ENCODE data around the gene EN2.

Gene EN2

DNA sequence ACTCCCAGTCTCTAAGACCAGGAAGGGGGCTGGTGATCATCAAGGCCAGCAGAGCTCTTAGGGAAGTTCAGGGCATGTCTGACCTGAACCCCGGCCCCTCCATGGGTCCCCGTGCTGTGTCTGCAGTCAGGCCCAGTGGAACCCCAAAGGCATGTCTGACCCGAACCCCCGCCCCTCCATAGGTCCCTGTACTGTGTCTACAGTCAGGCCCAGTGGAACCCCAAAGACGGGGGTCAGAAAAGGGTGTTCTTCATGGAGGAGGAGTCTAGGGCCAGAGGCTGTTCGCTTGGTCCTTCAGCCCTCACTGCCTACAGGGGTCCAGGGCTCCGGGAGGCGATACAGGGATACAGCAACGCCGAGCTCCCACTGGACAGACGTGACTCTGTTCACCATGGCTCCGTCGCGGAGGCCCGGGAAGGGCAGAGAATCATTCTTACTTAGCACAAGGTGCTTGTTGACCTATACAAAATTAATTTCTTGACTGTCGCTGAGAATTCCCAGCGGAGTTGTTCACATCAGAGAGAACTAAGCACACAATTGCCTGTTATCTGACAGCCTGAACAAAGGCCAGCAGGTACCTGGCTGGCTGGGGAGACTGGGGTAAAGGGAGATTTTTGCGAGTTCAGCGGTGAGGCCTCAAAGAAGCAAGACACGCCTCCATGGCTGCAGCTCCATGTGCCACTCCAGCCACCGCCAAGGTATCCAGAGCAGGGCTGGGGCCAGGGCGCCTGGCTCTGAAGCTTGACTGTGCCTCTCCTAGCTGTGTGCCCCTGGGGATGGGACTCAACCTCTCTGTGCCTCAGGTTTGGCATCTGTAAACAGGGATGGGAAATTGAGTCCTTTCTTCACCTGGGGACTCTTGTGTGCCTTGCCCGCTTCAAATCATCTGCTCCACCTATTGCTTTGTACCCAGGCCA is 26.8 kb downstream of the EN2 start:
- DNase-seq (ENCODE audit: low read depth in 2 of 2, low spot score in 1 of 2), result no peak

DNA sequence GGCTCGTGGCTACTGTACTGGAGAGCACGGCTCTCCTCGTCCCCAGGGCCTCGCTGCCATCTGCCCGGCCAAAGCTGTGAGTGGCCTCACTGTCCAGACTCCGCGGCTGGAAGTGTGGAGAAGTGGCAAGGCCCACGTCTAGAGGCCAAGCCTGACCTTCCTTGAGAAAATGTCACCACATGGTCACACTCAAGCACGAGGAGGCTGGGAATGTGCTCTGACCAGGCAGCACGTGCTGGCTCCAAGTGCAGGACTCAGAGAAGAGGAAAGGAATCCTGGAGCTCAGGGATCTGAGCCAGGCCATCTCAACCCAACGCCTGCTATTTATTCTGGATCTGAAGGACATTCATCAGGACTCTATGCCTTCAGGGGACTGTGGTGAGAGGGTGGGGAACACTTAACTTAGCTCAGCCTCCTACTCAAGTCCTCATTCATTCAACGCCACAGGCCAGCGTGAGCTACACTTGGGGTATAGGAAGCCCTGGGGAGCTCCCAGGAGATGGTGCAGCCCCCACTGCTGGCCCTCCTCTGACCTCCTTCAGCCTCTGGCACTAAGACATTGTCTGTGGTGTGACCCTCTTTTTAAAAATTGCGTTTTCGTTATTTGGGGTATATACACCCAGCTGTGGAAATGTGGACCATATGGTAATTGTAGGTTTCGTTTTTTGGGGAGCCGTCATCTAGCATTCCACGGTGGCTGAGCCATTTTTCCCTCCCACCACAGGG is 29.0 kb downstream of the EN2 start:
- no peak for DNase-seq (ENCODE audit: low read depth in 2 of 2, low spot score in 1 of 2)

DNA sequence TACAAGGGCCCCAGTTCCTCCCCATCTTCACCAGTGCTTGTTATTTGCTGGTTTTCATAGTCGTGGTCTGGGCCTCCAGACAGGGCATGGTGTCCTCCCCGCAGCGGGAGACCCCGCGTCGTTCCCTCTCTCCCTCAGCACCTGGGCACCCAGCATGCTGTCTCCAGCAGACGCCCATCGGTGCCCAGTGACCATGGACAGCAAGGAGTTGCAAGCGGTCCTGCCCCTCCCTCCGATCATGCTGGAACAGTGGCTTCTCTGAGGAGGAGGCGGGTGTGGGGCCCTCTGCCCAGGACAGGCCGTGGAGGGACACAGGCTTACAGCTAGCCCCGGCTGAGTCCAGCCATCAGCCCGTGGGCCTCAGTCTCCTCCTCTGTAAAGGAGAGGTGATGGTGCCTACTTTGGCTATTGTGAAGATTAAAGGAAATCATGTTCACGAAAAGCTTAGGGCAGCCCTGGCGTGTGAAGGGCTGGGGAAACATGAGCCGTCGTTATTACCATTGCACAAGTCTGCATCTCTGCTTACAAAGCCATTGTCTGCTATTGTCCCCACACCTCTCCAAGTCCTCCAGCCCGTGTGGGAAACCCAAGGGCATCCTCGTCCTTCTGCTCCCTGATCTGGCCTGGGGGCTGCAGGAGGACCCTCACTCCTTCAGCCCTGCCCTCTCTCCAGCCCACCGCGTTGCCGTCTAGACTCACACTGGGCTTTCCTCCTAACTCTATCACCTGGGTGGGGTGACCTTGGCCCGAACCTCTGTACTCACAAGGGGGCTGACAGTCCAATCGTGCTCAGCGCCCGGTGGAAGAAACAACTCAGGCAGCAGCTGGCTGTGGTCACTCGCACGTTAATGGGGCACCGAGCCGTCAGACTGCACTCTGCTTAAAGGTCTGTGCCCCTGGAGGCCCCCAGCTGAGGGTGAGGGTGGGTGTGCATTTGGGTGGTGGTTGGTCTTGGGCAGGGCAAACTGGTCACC is 29.9 kb downstream of the EN2 start:
- no peak for DNase-seq (ENCODE audit: low read depth in 2 of 2, low spot score in 1 of 2)

DNA sequence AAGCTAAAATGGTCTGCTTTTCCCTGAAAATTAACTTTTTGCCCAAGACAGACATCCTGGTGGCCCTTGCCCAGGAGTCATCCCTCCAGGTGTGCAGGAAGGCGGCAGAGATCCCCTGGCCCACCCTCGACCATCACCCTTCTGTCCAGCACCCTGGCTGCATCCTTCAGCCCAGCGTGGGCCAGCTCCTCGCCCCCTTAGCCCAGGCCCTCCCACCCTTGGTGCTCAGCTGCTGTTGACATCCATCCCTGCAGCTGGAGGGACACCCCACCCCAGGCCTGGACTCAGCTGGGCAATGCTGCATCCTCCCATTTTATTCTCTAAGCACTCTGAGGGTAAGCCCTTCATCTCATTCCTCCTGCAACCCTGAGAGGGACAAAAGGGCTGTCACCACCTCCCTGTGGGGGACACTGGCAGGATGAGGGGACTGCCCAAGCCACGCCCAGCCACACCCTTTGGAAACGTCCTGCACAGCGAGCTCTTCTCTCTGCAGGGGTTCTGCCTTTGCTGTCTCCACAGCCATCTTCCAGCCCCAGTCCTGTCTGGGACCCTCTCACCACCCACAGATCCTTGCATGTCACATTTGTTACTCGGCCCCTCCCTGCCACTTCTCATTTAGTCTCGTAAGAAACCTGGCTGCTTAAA is 30.7 kb downstream of the EN2 start:
- DNase-seq (ENCODE audit: low read depth in 2 of 2, low spot score in 1 of 2), result no peak

DNA sequence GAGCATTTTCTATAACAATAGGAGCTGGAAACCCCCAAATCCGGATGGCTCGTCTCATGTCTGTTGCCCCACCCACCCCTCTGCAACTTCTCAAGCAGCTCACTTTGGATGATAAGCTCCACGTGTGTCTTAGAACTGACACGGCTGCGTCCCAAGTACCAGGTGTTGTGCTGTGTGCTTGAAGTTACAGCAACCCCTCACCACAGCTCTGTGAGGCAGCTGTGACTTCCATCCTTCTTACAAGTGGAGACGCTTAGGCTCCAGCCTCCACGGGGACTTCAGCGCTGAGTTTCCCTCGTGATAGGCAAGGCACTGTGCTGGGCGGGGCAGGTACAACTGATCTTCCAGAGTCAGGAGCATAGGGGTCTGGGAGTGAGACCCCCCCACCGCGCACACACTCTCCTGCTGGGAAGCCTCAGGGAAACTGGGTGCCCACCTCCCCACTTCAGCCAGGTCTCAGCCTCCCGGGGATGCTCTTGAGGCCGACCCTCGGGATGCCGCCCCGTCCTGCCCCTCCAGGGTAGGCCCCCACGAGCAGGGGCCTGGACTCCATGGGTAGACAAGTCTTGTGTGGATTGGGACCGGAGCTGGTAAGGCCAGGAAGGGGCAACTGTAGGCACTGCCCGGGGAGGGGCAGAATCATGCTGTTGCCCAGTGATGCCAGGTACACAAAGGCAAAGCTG is 31.4 kb downstream of the EN2 start:
- no peak for DNase-seq (ENCODE audit: low read depth in 2 of 2, low spot score in 1 of 2)

DNA sequence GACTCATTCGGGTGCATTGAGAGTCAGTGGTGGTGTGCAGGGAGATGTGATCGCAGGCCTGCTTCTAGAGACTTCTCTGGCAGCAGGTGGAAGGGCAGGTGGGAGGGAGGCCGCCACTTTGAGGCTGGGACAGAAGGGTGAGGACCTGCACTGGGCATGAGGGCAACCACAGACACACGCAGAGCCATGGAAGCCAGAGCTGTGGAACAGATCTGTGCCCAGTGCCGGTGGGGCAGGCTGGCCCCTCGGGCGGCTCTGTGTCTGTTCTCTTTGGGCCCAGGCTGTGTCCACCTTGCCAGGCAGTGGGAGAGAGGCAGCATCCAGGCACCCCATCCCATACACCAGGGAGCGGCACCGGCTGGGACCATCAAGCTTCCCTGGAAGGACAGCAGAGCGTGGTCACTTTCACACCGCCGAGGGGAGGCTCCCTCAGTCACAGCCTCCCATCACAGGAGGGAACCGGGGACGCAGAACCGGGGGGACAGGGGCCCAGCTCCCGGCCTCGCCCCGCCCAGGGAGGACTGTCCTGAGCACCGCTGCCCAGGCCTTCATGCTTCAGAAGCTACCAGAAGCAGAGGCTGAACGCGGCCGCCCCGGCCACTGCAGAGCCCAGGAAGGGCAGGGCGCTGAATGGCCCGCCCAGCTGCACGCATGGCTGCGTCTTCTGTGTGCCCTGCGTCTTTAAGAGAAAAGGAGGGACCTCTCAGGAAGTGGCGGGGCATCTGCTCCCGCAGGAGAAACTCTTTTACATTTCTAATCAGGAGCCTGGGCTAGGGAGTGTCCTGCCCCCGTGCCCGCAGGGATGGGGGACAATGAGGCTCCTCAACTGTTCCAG is 32.1 kb downstream of the EN2 start:
- DNase-seq (ENCODE audit: low read depth in 2 of 2, low spot score in 1 of 2), result no peak

DNA sequence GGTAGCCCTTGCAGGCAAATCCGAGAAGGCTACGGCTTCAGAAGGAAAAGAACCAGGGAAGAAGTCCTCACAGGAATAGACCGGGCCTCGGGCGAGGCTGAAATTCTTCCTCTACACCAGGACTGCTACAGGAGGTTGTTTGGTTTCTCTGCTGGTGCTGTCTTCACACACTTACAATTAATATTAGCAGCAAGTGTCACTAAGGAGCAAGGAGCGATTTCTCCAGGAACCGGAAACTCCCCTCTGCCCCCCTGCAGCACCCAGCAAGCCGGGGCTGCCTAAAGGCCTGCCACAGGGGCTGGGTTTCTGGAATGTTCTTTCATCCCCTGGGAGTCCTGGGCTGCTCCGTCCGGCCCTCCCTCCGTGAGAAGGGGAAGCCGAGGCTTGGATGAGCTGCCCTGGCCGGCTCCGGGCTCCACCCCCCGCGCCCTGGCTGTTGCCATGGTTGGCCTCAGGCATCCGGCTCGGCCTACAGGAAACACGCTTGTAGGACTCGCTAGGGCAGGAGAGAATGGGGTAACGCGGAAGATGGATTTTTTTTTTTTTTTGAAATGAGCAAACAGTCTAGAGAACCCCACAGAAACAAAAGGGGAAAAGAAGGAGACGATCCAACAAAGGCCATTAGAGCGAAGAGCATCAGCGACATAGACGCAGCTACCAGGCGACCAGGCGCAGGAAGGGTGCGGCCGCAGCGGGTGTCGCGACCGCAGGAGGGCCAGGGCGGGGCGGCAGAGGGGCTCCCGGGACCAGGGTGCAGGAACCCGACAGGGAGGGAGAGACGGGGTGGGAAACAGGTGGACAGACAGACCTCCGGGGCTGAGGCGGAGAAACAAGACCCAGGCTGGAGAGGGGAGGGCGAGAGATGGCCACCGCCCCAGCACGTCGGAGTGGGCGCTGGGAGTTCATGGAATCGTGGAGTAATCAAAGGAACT is 33.0 kb downstream of the EN2 start:
- DNase-seq (ENCODE audit: low read depth in 2 of 2, low spot score in 1 of 2), result no peak

DNA sequence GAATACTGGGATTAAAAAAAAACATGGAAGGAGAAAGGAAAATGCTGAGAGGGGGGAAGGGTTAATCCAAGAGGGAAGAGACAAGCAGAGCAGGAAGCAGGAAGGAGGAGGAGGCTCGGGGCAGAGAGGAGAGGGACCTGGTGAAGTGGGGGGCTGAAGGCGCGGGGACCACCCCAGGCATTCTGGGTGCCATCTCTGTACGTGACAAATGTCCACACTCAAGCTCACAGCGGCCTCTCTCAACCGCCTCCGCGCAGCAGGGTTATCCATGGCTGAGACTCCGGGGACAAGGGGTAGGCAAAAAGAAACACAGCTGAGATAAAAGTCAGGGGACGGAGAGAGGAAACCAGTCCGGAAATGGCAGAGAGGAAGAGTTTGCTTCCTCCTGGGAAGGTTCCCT is 33.9 kb downstream of the EN2 start:
- no peak for DNase-seq (ENCODE audit: low read depth in 2 of 2, low spot score in 1 of 2)

DNA sequence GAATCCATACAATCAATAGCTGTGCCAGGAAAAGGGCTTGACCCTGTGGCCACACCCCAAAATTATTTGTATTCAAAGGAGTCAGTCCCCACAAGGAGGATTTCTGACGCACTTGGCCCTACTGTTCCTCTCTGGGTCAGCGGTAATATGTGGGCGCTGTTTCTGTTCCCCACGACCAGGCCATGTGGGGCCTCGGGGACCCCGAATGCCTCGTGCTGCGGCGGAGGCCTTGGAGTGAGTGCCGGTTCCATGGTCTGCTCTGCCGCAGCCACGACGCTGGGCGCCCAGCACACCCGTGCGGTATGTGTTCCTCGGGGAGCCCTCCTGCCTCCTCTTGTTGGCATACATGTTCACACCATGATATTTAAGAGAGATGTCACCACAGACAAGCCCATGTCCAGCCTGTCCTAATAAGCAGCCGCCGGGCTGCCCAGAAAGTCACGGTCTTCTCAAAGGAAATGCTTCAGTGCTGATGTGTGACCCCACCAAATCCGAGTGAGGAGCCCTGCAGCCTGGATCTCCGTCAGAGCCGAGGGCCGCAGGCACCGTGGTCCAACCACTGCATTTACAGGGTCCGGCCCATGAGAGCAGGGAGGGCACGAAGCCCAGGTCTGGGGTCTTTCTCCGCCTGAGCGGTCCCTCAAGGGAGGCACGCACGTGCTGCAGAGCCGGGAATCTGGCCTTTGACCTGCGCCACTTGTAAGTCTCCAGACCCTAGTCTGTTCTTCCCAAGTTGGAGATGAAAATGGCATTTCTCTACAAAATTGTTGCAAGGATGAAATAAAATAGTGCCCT is 36.0 kb downstream of the EN2 start:
- DNase-seq (ENCODE audit: low read depth in 2 of 2, low spot score in 1 of 2), result no peak

DNA sequence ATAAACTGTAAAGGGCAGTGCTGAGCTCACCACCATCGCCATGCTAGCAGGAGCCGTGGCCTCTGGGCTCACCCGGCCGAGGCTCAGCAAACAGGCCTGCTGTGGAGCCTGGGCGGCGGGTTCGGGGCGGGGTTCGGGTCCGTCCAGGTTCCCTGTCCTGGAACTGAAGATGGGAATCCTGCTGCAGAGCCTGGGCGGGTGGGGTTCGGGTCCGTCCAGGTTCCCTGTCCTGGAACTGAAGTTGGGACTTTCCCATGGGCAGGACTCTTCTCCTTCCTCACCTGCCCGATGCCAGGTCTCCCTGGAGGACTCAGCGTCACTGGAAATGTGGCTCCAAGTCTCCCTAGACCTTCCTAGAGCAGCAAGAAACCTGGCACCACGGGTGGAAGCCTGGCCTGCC is 36.6 kb downstream of the EN2 start:
- no peak for DNase-seq (ENCODE audit: low read depth in 2 of 2, low spot score in 1 of 2)

DNA sequence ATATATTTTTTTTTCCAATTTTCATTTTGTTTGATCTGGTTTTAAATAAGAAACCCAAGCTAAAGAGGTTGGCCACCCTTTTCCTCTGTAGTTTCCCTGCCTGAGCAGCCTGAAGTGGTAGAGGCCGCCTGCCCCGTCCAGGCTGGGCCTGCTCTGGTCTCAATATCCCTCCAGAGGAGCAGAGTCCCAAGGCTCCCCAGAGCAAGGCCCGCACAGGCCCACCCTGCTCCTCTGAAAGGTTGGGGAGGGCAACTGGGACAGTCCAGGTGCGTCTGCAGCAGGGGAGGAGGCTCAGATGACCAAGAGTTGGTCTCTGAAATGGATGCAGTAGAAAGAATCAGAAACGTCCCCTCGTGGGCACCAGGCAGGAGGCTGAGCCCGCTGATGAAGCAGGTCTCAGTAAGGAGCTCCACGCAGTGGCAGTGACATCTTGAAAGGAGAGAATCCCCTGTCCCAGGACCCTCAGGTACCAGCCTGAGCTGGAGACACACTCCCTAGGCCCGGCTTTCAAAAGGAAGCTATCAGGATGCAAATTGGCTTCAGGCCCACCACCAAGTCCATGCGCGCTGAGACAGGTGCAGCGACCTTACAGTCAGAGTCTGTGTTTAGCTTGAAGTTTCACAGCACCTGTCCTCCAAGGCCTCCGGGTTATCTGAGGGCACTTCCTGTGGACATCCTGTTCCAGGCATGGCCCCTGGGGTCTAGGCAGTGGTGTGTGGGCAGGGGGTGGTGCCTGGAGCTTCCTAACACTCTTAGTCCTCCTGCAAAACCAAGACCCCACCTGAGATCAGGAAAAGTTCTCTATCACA is 37.7 kb downstream of the EN2 start:
- DNase-seq (ENCODE audit: low read depth in 2 of 2, low spot score in 1 of 2), result no peak

DNA sequence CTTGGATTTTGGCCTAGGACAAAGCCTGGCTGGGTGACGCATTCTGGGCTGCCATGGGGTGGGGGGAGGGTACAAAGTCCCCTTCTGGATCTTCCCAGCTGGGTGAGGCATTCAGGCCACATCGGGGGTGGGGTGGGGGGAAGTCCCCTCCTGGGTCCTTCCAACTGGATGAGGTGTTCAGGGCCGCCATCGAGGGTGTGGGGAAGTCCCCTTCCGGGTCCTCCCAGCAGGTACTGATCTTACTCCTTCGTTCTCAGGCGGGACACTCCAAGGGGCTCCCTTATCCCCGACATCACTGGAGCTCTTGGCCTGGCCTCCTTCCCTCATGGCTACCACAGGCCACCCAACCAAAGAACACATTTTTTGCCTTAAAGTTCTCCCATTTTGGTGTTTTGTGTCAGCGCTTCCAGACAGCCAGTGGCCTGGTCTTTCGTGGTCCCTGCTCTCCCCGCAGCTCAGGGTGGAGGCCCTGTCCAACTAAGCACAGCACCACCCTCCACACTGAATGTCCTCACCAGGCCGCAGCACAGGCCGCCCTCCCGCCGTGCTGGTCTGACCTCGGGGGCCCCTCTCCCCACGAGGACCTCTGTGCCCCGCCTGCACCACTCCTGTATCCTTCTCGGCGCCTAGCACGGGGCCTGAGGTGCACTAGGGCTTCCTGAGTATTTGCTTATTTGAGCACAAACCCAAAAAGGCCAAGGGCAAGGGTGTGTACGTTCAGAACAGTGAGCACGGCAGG is 38.5 kb downstream of the EN2 start:
- DNase-seq (ENCODE audit: low read depth in 2 of 2, low spot score in 1 of 2), result no peak

DNA sequence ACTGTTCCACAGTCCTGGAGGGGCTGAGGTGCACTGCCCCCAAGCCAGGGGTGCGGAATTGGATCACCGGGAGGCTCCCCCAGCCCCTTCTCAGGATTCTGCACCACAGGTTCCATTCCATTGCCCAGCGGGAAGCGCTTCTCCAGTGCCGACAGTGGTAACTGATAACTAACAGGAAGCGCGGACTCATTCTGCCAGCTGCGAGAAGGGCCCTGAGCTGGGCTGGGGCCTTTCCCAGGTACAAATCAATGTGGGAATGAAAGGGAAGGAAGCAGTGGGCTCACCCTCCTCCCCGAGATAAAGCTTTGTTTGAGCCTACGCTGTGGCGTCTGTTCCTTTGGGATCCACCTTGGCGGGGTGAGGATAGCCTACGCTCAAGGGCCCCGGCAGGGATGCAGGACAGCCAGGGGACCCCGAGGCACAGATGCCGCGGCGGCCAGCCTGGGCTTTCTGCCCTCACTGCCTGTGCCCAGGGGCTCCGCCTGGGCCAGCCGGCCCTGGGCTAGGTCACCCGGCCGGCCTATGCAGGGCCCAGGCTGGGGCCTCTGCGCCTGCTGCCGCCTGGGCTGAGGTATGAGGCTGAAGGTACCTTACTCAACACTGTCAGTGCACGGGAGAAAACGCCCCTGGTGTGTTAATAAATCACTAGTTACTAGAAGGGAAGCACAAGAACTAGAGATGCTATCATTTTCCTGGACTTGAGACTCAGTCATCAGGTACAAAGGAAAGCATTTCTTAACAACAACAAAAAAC is 39.4 kb downstream of the EN2 start:
- no peak for DNase-seq (ENCODE audit: low read depth in 2 of 2, low spot score in 1 of 2)

DNA sequence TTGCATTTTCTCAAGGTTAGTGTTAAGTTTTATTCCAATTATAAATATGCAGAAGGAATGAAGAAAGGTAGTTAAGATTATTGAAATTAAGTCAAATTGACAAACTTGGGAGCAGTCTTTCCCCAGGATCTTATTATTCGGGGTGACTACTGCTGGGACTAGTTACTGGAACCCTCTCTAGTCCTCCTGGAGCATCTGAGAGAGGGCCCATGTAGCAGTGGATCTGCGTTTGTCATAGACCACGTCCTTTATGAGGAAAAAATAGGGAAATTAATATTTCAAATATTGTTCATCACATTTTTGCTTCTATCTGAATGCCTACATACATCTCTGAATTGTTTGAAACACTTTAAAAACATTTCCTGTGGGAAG is 47.5 kb downstream of the EN2 start:
- no peak for DNase-seq (ENCODE audit: low read depth in 2 of 2, low spot score in 1 of 2)

DNA sequence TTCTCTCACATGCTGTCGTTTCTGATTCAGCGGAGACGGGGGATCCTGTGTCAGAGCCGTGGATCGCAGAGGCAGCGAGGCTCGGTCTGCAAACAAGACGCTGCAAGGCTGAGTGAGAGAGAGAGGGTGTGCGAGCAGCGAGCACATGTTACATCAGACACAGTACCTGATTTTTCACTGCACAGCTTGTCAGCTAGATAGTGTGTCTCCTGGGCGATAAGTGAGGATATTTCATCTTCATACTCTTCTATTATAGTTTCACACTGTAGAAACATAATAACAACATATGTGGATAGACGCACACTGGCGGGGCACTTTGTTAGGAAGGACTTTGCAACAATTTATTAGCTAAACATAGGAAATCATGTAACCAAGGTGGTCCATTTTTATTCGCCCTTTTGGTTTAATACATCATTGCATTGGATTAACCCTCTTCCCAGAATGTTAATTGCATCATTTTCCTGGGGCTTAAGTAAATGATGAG is 49.0 kb downstream of the EN2 start:
- no peak for DNase-seq (ENCODE audit: low read depth in 2 of 2, low spot score in 1 of 2)
